GM23248 (cell line): ENCODE measurements around the gene EPHA2.

Experiments used
- EZH2 ChIP-seq: fragments of 200-600 bp; sonication (generic); IDR thresholded peaks from 2 replicates; pipeline ENCODE4 v1.6.1; 2018; ENCODE audit warnings: antibody characterized with exemption, mild to moderate bottlenecking; ENCODE audit not compliant: insufficient read depth, poor library complexity, severe bottlenecking
- EZH2phosphoT487 ChIP-seq: fragments of 200-600 bp; sonication (generic); IDR thresholded peaks from 2 replicates; pipeline ENCODE4 v1.6.1; 2018; ENCODE audit warnings: antibody characterized with exemption, moderate library complexity, mild to moderate bottlenecking, low read depth; ENCODE audit not compliant: insufficient read depth

DNA sequence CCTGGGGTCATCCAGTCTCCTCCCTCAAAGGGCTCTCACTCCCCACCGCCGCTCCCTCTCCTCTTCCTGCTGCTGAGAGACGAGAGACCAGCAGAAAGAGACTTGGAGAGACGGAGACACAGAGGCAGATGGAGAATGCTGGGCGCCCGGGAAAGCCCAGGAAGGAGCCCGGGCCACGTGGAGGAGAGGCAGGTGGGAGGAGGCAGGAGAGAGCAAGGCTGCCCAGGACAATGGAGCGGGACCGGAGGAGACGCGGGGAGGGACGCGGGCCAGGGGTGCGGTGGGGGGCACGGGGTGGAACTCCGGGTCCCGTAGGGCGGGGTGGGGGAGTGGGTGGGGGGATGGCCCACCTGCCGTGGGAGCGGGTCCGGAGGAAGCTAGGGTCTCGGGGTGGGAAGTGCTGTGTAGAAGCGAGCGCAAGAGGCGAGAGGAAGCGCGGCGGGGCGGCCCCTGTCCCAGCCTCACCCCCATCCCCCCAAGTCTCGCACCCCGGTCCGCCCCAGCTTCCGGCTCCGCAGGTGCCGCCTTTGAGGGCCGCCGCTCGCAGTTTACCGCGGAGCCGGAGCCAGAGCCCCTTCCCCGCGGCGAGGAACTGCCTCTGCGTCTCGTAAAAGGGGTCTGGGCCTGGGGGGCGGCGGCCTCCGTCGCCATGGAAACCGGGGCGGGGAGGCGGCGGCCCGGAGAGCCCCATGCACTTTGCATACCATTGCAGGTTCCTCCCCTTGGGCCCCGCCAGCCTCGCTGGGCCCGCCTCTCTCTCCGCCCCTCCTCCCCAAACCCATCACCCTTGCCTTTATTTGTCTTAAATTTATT lies 11.7 kb upstream of the EPHA2 start:
- TF ChIP-seq EZH2, result no peak
- no peak for TF ChIP-seq EZH2phosphoT487
